ENCODE measurements around the gene CNNM1. TPM values are rescaled to one million over a fixed set of nuclear protein-coding genes. Genes with fewer than 3 reads are reported as not detected.

The CNNM1 gene
- total RNA-seq, 4 donors from 2014 or later = 2.3 to 4.4 (median 4.2) TPM

- 68% methylated on average over 5 of the region's 5 CpGs for WGBS
- Histone ChIP-seq H3K27me3 (no peaks in the 10 kb centered on the region), H3K27ac (no peak overlapping the region)
These were observed 31.8 kb downstream of the CNNM1 start for GRCh38 chr10:99360934-99361333.

GRCh38 chr10:99364125-99364524 is 35.0 kb downstream of the CNNM1 start:
- H3K4me1 ChIP-seq = no peaks in the 10 kb centered on the region
- H3K27ac ChIP-seq = no peak overlapping the region
- H3K36me3 ChIP-seq = peaks cover 4% of the 10 kb centered on the region
- no peaks in the 10 kb centered on the region for H3K9me3 ChIP-seq
- 80% methylated on average over 4 of the region's 4 CpGs for WGBS
- H3K27me3 ChIP-seq = no peaks in the 10 kb centered on the region
- TF ChIP-seq CTCF (IDR thresholded peaks at IDR 0.05) (no peak), EP300 (IDR thresholded peaks at IDR 0.05) (no peak), POLR2A (IDR thresholded peaks at IDR 0.05) (no peak), POLR2AphosphoS5 (IDR thresholded peaks at IDR 0.05) (no peak)
- no peak overlapping the region for H3K4me3 ChIP-seq
- DNase-seq (ENCODE audit: low spot score in 2 of 2) = no peak

More at GRCh38 chr10:99360934-99361333, 31.8 kb downstream of the CNNM1 start:
- DNase-seq (ENCODE audit: low spot score in 2 of 2) = no peak
- H3K9me3 ChIP-seq = no peaks in the 10 kb centered on the region
- H3K36me3 ChIP-seq = peaks cover 4% of the 10 kb centered on the region
- no peak overlapping the region for H3K4me3 ChIP-seq
- H3K4me1 ChIP-seq = no peaks in the 10 kb centered on the region
- TF ChIP-seq EP300 (IDR thresholded peaks at IDR 0.05) (no peak), POLR2A (IDR thresholded peaks at IDR 0.05) (no peak), CTCF (IDR thresholded peaks at IDR 0.05) (no peak), POLR2AphosphoS5 (IDR thresholded peaks at IDR 0.05) (no peak)

- no peak overlapping the region for H3K27ac ChIP-seq
- no peaks in the 10 kb centered on the region for H3K9me3 ChIP-seq
- H3K27me3 ChIP-seq = no peaks in the 10 kb centered on the region
- no peaks in the 10 kb centered on the region for H3K4me1 ChIP-seq
- WGBS = 42% methylated on average over 1 of the region's 1 CpG
- no peak overlapping the region for H3K4me3 ChIP-seq
- peaks cover 4% of the 10 kb centered on the region for H3K36me3 ChIP-seq
- no peak for TF ChIP-seq CTCF (IDR thresholded peaks at IDR 0.05)
- TF ChIP-seq EP300 (IDR thresholded peaks at IDR 0.05) = no peak
- no peak for DNase-seq (ENCODE audit: low spot score in 2 of 2)
These were observed 36.2 kb downstream of the CNNM1 start for GRCh38 chr10:99365311-99365710.

GRCh38 chr10:99365736-99366135 is 36.6 kb downstream of the CNNM1 start:
- no peak for DNase-seq (ENCODE audit: low spot score in 2 of 2)
- WGBS = 62% methylated on average over 1 of the region's 1 CpG
- H3K27ac ChIP-seq = no peak overlapping the region
- no peaks in the 10 kb centered on the region for H3K9me3 ChIP-seq
- no peaks in the 10 kb centered on the region for H3K27me3 ChIP-seq
- no peak for TF ChIP-seq EP300 (IDR thresholded peaks at IDR 0.05)
- no peak for TF ChIP-seq CTCF (IDR thresholded peaks at IDR 0.05)
- no peak for TF ChIP-seq POLR2A (IDR thresholded peaks at IDR 0.05)
- TF ChIP-seq POLR2AphosphoS5 (IDR thresholded peaks at IDR 0.05) = no peak
- H3K4me3 ChIP-seq = no peak overlapping the region
- H3K4me1 ChIP-seq = no peaks in the 10 kb centered on the region
- peaks cover 4% of the 10 kb centered on the region for H3K36me3 ChIP-seq

- Histone ChIP-seq H3K27ac (no peak overlapping the region), H3K4me1 (no peaks in the 10 kb centered on the region), H3K9me3 (no peaks in the 10 kb centered on the region), H3K27me3 (no peaks in the 10 kb centered on the region), H3K36me3 (peaks cover 4% of the 10 kb centered on the region), H3K4me3 (no peak overlapping the region)
- TF ChIP-seq CTCF (IDR thresholded peaks at IDR 0.05) (no peak), POLR2A (IDR thresholded peaks at IDR 0.05) (no peak)
- DNase-seq (ENCODE audit: low spot score in 2 of 2) = no peak
- 69% methylated on average over 2 of the region's 2 CpGs for WGBS
These were observed 37.5 kb downstream of the CNNM1 start for GRCh38 chr10:99366666-99367065.

Measured in suprapubic skin (tissue), 4 donors.